NCI-H1417 (cell line): Measurements from ENCODE around the gene PYY.
A peak's percentile ranks its signal among the peaks of the same experiment; 100 is the strongest.
"Not testable (repeated sequence)": the region's sequence is repeated elsewhere in the genome, so short reads cannot be mapped to it uniquely, and the experiment has no call there.

Source experiments
- DNase-seq, 3 experiments: peaks; one replicate each; lab custom pipeline; 2025; lab: John Stamatoyannopoulos, UW

The PYY gene

GRCh38 chr17:43953746-43954145 is at the start of gene PYY:
Gene PYY (minus strand): TSS chr17:43953940. CDS start chr17:43953483, 457 bp downstream.
- no peak for DNase-seq

DNA sequence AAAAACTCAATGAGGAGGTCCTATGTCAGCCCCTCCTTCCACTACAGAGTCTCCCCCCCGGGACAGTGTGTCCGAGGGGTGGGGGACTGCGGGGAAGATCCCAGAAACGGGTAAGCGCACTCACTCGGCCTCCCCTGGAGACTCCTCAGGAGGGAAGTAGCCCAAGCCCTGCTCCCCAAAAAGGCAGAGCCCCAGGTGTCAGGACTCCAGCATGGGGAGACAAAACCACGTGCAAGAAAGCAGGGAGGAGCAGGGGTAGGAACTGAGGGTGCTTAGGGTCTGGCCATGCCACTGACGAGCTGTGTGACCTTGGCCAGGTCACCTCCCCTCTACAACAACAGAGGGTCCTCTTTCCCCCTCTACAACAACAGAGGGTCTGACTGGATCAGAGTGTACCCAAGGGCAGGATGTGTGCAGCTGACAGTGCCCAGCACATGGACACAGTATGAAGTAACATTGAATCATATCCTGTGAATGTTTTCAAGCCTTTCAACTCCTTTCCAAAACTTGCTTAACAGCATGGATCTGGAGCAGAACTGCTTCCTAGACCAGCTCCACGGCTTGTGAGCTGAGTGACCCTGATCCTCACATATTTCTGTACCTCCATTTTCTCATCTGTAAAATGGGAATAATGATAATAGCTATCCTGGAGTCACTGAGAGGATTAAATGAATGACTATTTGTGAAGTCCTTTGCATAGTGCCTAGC is 48.6 kb upstream of the PYY start:
- no peak for DNase-seq

DNA sequence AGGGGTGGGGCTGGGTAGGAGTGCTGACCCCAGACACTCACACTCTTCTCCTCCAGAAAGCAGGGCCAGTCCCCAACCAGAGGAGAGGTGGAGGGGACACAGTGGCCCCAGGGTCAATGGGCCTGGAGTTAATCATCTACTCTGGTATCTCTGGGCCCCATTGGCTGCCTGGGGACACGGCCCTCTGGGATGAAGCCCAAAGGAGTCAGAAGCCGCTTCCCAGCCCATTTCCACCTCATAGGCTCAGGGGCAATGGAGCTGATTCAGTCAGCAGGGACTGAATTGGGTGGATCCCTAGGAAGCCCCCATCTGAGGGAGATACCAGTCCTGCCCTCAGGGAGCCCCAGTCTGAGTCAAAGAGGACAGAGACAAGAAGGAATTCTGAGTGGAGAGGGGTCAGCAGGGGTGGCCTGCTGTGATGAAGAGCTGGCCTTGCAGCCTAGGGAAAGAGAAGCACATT is 47.8 kb upstream of the PYY start:
- no peak for DNase-seq

- no peak for DNase-seq
These were observed 47.2 kb upstream of the PYY start for GRCh38 chr17:44000871-44001460.

GRCh38 chr17:44000141-44000860 is 46.6 kb upstream of the PYY start:
- no peak for DNase-seq

- DNase-seq: no peak
These were observed 45.3 kb upstream of the PYY start for GRCh38 chr17:43999024-43999423.

DNA sequence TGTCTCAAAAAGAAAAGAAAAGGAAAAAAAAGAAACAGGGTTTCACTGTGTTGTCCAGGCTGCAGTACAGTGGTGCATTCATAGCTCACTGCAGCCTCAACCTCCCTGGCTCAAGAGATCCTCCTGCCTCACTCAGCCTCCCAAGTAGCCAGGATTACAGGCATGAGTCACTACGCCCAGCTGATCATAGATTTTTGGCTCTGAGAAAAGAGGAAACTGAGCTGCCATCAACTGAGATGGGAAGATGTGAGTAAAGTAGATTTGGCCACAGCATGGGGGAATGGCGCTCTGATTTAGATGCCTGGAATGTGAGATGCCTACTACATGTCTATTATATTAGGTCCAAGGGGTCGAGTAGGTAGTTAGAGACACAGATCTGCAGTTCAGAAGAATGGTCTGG is 44.8 kb upstream of the PYY start:
- DNase-seq: no peak

DNA sequence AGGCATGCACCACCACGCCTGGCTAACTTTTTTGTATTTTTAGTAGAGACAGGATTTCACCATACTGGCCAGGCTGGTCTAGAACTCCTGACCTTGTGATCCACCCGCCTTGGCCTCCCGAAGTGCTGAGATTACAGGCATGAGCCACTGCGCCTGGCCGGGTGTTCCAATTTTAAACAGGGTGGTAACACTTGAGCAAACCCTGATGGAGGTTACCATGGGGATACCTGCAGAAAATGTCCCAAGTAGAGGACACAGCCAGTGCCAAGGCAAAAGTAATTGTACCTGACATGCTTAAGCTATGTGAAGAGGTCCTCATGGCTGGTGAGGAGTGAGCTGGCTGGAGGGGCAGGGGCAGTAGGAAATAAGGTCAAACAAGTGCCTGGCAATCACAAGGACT is 43.4 kb upstream of the PYY start:
- DNase-seq: not testable (repeated sequence)

- DNase-seq: no peak
These were observed 41.4 kb upstream of the PYY start for GRCh38 chr17:43995150-43995471.

- peak; percentile 36 to 74 (median 38) for DNase-seq
These were observed 40.8 kb upstream of the PYY start for GRCh38 chr17:43994272-43995149.

DNA sequence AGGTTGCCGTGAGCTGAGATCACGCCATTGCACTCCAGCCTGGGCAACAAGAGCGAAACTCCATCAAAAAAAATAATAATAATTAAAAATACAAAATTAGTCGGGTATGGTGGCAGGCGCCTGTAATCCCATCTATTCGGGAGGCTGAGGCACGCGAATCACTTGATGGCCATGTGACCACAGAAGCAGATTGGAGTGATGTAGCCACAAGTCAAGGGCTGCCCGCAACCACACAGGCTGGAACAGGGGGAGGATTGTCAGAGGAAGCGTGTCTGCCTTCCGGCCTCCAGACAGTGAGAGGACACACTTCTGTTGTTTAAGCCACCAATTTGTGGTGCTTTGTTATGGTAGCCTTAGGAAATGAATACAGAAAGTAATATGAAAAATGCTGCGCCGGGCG is 38.9 kb upstream of the PYY start:
- DNase-seq: no peak

DNA sequence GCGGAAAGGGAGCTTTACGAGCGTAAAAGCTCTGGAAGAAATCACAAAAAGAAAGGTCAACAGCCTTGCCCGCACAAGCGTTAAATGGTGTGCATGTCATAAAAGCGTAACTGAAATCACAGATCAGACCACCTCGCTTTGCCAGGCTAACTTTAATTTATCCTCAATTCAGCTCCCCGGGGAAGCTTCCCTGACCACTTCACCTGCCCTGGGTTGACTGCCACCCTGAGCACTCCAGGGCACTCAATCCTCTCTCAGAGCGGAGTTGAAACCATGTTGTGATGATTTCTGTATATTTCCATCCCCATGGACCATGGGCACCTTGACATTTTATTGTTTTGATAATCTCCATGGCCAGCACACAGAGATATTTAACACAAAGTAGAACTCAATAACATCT is 34.6 kb upstream of the PYY start:
- DNase-seq: peak in 1 of 3 experiments; percentile 74

DNA sequence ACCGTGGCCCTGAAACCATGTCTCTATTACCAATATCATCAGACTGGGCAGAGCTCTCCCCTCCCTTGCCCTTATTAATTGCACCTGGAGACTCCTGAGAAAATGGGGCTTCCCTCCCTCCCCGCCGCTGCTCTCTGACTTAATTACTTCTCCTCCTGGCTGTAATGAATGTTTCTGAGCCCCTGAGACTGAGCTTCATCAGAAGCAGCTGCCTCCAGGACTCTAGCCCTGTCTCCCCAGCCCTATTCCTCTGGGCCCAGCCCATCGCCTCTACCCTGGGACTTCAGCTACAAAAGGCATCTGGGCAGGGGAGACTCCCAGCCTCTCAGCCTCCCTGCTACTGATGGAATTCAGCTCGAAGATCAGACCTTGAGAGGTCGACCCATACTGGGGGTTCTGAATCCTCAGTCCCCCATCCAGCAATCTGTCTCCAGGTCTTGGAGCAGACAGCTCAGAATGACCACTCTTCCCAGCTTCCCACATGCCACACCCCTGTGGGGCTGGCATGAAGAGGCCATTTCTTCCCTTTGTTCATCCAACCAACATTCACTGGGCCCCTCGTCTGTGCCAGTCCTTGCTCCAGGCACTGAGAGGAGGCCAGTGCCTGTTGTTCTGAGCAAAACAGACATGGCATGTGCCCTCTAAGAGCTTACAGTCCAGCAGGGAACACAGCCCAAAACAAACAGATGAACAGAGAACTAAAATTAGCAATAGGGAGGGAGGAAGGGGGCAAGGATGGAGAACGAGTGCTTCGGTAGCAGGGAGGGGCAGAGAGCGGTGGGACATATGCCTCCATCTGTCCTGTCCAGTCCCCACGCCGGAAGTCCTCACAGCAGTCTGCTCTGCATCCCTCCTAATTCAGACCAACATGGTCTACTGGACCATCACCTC is 33.6 kb upstream of the PYY start:
- DNase-seq: peak in 1 of 3 experiments; percentile 8

GRCh38 chr17:43986225-43986981 is 32.7 kb upstream of the PYY start:
- DNase-seq: no peak

DNA sequence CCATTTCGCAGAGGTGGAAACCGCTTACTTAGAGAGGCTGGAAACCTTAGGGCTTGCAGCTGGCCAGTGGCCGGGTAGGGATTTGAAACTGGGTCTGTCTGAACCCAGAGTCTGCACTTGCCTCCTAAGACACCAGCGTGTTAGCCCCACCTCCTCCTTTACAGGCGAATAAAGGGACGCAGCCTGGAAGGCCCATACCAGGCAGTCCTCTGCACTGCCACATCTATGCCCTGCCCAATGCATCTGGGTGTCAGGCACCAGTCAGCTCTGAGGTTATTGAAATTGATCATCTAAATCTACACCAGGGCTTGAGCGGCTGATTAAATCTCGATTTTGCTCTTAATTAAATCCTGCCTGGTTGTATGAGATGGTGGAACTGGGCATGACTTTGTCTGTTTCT is 30.8 kb upstream of the PYY start:
- DNase-seq: no peak

DNA sequence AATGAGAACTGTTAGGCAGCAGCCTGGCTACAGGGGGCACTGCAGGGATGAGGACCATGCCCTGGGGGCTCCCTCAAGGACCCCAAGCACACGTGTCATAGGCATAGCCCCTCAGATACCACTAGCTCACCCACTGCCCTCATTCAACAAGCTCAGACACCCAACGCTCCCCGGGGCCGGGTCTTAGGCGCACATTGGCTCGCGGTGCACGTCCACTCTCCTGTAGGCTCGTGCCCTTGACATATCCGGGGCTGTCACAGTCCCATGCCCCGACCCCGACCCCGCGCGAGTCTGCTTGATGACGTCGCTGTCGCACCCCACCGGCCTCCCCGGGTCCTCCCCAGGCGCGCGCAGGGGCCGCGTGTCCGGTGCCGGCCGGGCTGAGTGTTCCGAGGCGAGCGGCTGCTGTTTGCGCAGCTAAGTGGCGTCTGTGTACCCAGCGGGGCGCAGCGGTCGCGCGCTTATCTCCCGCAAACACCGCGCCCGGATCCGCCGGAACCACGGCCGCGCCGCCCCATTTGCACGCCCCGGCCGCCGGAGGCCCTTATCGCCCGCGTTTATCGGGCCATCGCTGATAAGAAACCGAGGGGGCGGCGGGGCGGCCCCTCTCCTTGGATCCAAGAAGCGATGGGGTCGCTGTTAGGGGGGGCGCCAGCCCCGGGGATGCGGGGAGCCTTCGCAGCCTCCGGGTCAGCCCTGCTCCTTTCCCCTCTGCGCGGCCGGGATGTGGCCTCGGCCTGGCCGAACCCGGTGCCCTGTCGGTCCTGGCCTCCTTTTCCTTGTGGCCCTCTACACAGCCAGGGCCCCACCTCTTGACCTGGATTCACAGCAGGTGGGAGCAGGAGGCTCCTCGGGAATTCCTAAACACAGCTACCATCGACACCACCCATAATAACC is 30.0 kb upstream of the PYY start:
- DNase-seq: peak; percentile 7 to 61 (median 57)

DNA sequence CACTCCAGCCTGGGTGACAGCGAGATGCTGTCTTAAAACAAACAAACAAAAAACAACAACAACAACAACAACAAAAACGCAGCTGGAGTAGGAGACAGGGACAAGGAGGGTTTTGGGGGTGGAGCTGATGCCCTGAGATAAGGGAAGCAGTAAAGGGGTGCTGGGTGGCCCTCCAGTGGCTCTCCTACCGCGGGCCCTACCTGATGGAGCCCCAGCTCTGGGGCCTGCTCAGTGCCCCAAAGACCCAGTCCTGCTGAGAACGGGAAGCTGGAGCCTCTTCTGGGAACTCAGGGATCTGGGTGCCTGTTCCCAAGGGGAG is 29.4 kb upstream of the PYY start:
- DNase-seq: no peak

DNA sequence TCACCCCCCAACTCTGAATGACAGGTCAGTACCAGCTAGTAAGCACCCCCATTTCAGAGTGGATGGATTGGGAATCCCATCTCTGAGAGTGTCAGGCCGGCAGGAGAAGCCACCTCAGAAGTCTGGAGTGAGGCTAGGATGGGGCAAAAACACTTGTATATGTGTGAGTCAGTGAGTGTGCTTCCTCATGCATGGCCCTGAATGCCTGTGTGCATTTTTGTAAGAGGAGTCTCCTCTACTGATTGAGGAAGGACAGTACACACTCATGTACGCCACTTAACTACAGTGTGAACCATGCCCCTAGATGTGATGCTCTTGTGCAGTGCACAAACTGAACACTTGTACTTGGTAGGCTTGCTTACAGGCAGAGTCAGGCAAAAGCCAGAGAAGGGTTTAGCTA is 28.4 kb upstream of the PYY start:
- peak in 1 of 3 experiments; percentile 5 for DNase-seq

- no peak for DNase-seq
These were observed 25.9 kb upstream of the PYY start for GRCh38 chr17:43979671-43980070.

DNA sequence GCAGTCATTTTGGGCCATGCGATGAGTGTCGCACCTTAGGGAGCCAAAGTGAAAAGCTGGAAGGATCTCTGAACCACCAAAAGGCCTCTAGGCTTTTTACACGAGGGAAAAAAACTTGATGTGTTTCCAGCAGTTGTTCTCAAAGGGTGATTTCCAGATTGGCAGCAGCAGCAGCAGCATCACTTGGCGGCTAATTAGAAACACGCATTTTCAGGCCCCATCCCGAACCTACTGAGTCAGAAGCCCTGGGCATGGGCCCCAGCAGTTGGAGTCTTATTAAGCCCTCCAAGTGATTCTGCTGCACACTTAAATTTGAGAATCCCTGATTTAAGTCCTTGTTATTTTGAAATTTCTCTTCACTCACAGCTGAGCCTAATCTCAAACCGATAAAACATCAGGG is 25.3 kb upstream of the PYY start:
- no peak for DNase-seq
